Forelimb muscle (tissue), 1 donor: Measurements from ENCODE around the gene PALLD. TPM values are rescaled to one million over a fixed set of nuclear protein-coding genes. Genes with fewer than 3 reads are reported as not detected.

ENCODE experiments used
- DNase-seq: peaks from one replicate; pipeline ENCODE4 v3.0.0-alpha.2; 2013; ENCODE audit warnings: low read depth
- polyA plus RNA-seq: library from polyadenylated mRNA; unstranded; fragments of 120-200 nt; gene quantifications from one replicate; pipeline ENCODE4 v1.2.1, GENCODE V29; 2013; ENCODE audit not compliant: insufficient read length

The PALLD gene
- polyA plus RNA-seq, 1 donor, result 167 TPM

- DNase-seq, result no peak
Observed at GRCh38 chr4:168646001-168646768, 149.3 kb downstream of the PALLD start.

- DNase-seq, result no peak
Observed at GRCh38 chr4:168647646-168648375, 151.0 kb downstream of the PALLD start.

GRCh38 chr4:168648494-168648893 is 151.6 kb downstream of the PALLD start:
- DNase-seq, result no peak

GRCh38 chr4:168648929-168649328 is 152.1 kb downstream of the PALLD start:
- DNase-seq, result no peak

GRCh38 chr4:168651374-168651773 is 154.5 kb downstream of the PALLD start:
- no peak for DNase-seq

GRCh38 chr4:168651864-168652263 is 155.0 kb downstream of the PALLD start:
- no peak for DNase-seq

- no peak for DNase-seq
Observed at GRCh38 chr4:168652755-168653154, 155.9 kb downstream of the PALLD start.

GRCh38 chr4:168654104-168654847 is 157.4 kb downstream of the PALLD start:
- no peak for DNase-seq

- no peak for DNase-seq
Observed at GRCh38 chr4:168654848-168655174, 158.0 kb downstream of the PALLD start.

- no peak for DNase-seq
Observed at GRCh38 chr4:168655182-168655581, 158.3 kb downstream of the PALLD start.

GRCh38 chr4:168656055-168656660 is 159.3 kb downstream of the PALLD start:
- no peak for DNase-seq

GRCh38 chr4:168656946-168657473 is 160.2 kb downstream of the PALLD start:
- no peak for DNase-seq

GRCh38 chr4:168658751-168659150 is 161.9 kb downstream of the PALLD start:
- DNase-seq, result no peak

GRCh38 chr4:168659741-168660465 is 163.1 kb downstream of the PALLD start:
- DNase-seq, result no peak

- no peak for DNase-seq
Observed at GRCh38 chr4:168662297-168662984, 165.6 kb downstream of the PALLD start.

- no peak for DNase-seq
Observed at GRCh38 chr4:168664242-168664891, 167.5 kb downstream of the PALLD start.

GRCh38 chr4:168666531-168666930 is 169.7 kb downstream of the PALLD start:
- DNase-seq, result no peak

- DNase-seq, result no peak
Observed at GRCh38 chr4:168667376-168667775, 170.5 kb downstream of the PALLD start.

GRCh38 chr4:168667921-168668320 is 171.1 kb downstream of the PALLD start:
- DNase-seq, result no peak

- DNase-seq, result no peak
Observed at GRCh38 chr4:168673476-168673875, 176.6 kb downstream of the PALLD start.
